HUES6 (cell line): ENCODE data around the gene TMPRSS6.

Experiments
- H3K27ac ChIP-seq: 2 replicates; pipeline ENCODE4 v1.7.0; 2013; ENCODE audit warnings: low read depth, mild to moderate bottlenecking, low read length, inconsistent platforms
- H3K27me3 ChIP-seq: 2 replicates; pipeline ENCODE4 v1.6.1; 2013; ENCODE audit warnings: low read length; ENCODE audit not compliant: control insufficient read depth, insufficient read depth
- H3K36me3 ChIP-seq: 2 replicates; pipeline ENCODE4 v1.6.1; 2013; ENCODE audit warnings: low read length; ENCODE audit not compliant: control insufficient read depth, insufficient read depth
- H3K4me1 ChIP-seq: 2 replicates; pipeline ENCODE4 v1.6.1; 2013; ENCODE audit warnings: low read length; ENCODE audit not compliant: control insufficient read depth, insufficient read depth
- H3K4me3 ChIP-seq: 2 replicates; pipeline ENCODE4 v1.5.1; 2013; ENCODE audit warnings: low read depth, low read length
- H3K9ac ChIP-seq: one replicate; pipeline ENCODE4 v1.6.1; 2013; ENCODE audit warnings: mild to moderate bottlenecking, low read length
- H3K9me3 ChIP-seq: 2 replicates; pipeline ENCODE4 v1.6.1; 2013; ENCODE audit warnings: low read depth, low read length; ENCODE audit not compliant: control insufficient read depth, insufficient read depth

Gene TMPRSS6

DNA sequence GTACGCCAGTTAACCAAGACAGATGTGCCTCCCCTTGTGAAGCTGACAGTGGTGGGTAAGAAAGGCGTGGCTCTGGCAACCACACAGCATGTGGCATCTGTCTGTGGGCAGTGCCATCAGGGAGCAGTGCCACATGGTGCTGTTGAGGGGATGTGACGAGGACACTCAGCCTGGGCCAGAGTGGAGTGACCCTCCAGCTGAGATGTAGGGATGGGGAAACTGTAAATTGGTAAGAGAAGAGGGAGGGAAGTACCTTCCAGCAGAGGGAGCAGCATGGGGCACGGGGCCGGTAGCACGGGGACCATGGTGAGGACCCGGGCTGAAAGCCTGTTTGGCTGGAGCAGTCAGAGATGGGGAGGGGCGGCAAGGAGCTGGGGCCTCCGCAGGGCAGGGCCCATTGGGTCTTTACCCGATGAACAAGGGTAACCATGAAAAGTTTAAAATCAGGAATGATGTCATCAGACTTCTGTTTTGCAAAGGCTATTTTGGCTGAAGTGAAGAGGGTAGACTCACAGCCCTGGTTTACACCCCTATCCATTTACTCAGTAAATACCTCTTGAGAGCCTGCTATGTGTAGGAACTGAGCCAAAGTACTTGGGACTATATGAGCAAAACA lies 10.4 kb downstream of the TMPRSS6 start:
- Histone ChIP-seq H3K27me3 (peaks cover 19% of the 10 kb centered on the region; the same call in 1 of the 2 replicates), H3K4me3 (no peak overlapping the region), H3K9me3 (no peaks in the 10 kb centered on the region), H3K4me1 (no peaks in the 10 kb centered on the region), H3K27ac (no peak overlapping the region), H3K36me3 (no peaks in the 10 kb centered on the region), H3K9ac (no peak overlapping the region)

DNA sequence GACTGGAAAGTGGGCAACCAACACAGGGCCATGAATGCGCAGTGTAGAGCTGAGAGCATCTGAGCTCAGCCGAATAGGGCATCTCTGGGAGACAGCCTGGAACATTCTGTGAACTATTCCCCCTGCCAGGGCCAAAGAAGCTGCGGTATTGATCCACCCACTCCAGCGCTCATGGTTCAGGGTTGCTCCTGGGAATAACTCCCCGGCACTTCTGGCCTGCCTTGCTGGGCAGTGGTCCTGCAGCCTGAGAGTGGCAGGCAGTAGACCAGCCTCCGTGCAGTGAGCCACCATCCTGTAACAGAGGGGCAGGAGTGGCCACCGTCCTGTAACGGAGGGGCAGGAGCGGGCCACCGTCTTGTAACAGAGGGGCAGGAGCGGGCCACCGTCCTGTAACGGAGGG lies 12.2 kb downstream of the TMPRSS6 start:
- Histone ChIP-seq H3K36me3 (no peaks in the 10 kb centered on the region), H3K9ac (no peak overlapping the region), H3K27me3 (peaks cover 19% of the 10 kb centered on the region; the same call in 1 of the 2 replicates), H3K9me3 (no peaks in the 10 kb centered on the region), H3K4me3 (peak overlapping the region; percentile 33; the same call in 1 of the 2 replicates), H3K27ac (no peak overlapping the region), H3K4me1 (no peaks in the 10 kb centered on the region)

DNA sequence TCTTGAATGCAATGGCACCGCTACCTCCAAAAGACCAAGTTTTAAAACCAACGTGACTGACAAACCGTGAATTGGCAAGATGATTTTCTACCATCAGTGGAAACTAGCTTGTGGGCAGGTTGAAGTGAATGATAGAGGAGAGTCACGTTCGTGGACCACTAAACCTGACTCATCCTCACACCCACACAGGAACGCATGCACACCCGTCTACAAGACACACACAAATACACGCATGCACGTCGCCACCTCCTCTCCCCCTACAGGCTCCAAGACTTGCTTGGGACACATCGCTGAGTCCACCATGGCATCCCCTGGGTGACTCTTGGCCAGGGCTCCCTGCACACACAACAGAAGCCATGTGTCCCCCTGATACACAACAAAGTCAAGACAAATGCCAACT lies 14.4 kb downstream of the TMPRSS6 start:
- Histone ChIP-seq H3K9me3 (no peaks in the 10 kb centered on the region), H3K4me1 (peaks cover 7% of the 10 kb centered on the region; the same call in 1 of the 2 replicates), H3K27ac (no peak overlapping the region), H3K36me3 (no peaks in the 10 kb centered on the region), H3K27me3 (peaks cover 19% of the 10 kb centered on the region; the same call in 1 of the 2 replicates), H3K4me3 (no peak overlapping the region), H3K9ac (no peak overlapping the region)

DNA sequence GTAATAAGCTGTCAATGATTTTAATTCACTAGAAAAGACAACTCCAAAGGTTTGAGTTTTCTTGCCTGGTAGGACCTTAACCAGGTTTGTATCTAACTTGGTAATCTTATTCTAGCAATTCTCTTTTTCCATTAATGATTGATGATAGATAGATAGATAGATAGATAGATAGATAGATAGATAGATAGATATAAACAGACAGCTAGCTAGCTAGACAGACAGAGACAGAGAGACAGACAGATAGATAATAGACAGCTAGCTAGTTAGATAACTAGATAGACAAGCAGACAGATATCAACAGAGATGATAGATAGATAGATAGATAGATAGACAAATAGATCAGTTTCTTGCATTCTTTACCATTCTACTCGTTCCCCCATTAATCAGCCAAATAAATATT lies 15.3 kb downstream of the TMPRSS6 start:
- Histone ChIP-seq H3K9ac (no peak overlapping the region), H3K36me3 (no peaks in the 10 kb centered on the region), H3K27ac (no peak overlapping the region), H3K9me3 (no peaks in the 10 kb centered on the region), H3K27me3 (peaks cover 19% of the 10 kb centered on the region; the same call in 1 of the 2 replicates), H3K4me3 (no peak overlapping the region), H3K4me1 (peaks cover 7% of the 10 kb centered on the region; the same call in 1 of the 2 replicates)

DNA sequence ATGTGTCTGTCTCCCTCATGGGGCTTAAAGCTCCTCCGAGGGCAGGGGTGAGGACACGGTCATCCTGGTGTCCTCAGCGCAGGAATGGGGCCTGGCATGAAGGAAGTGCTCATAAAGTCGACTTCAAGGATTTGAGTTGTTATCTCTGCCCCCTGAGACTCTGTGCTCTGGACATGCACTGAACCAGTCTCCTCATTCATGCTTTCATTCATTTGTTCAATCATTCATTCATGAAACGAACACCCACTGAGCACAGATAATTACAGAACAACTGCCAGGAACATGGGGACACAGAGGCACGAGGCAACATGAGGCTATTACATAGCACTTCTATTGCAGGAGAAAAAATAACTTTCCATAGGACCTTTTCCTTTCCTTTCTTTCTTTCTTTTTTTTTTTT lies 16.5 kb downstream of the TMPRSS6 start:
- no peaks in the 10 kb centered on the region for H3K36me3 ChIP-seq
- H3K4me1 ChIP-seq: peaks cover 7% of the 10 kb centered on the region; the same call in 1 of the 2 replicates
- no peaks in the 10 kb centered on the region for H3K9me3 ChIP-seq
- no peak overlapping the region for H3K27ac ChIP-seq
- peaks cover 13% of the 10 kb centered on the region; the same call in 1 of the 2 replicates for H3K27me3 ChIP-seq
- H3K9ac ChIP-seq: no peak overlapping the region
- H3K4me3 ChIP-seq: no peak overlapping the region

DNA sequence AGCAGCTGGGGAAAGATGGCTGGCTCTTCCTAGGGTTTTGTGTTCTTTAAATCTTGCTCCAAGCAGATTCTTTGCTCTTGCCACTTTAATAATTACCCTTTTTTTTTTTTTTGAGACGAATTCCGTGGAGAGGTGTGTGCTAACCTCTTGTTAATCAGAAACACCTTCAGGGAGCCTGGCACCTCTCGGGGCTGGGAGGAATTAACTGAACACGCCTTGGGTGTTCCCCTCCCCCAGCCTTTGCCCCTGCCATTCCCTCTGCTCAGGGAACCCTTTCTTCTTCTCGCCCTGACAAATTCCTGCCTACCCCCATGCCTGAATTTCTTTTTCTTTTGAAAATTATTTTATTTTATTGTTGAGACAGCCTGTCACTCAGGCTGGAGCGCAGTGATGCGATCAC lies 17.5 kb downstream of the TMPRSS6 start:
- Histone ChIP-seq H3K4me1 (peaks cover 7% of the 10 kb centered on the region; the same call in 1 of the 2 replicates), H3K9me3 (no peaks in the 10 kb centered on the region), H3K27me3 (peaks cover 10% of the 10 kb centered on the region; the same call in 1 of the 2 replicates), H3K4me3 (no peak overlapping the region), H3K9ac (no peak overlapping the region), H3K36me3 (no peaks in the 10 kb centered on the region), H3K27ac (no peak overlapping the region)

DNA sequence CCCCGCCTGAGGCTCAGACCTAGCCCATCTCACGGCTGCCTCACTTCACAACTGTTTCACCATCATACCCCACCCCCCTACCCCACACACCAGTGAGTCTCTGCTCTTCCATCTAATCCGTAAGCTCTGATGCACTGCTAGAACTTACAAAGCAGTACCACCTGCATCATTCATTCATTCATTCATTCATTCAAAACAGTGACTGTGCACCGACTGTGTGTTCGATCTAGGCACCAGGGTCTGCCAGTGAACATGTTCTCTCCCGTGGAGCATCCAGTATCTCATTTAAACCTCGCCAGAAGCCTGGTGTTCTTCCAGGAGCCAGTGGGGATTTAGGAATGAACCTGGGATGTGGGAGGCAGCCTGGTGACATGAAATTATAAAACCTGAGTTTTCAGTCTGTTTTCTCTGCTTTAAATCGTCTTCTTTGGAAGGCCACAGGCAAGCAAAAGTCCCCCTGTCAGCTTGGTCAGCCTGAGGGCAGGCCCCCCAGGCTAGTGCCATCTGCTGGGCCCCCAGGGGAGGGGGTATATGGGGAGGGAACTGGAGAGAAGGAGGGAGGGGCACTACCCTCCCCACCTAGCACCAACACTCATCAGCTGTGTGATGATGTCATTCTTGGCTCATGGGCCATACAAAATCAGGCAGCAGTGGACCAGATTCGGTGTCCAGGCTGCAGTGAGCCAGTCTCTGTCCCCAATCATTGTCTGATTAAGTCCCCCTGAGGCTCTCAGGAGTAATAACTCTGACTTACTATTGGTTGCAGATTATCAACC lies 18.4 kb downstream of the TMPRSS6 start:
- Histone ChIP-seq H3K27me3 (peaks cover under 1% of the 10 kb centered on the region; the same call in 1 of the 2 replicates), H3K9ac (no peak overlapping the region), H3K27ac (no peak overlapping the region), H3K4me3 (no peak overlapping the region), H3K36me3 (no peaks in the 10 kb centered on the region), H3K4me1 (peaks cover 7% of the 10 kb centered on the region; the same call in 1 of the 2 replicates), H3K9me3 (no peaks in the 10 kb centered on the region)

DNA sequence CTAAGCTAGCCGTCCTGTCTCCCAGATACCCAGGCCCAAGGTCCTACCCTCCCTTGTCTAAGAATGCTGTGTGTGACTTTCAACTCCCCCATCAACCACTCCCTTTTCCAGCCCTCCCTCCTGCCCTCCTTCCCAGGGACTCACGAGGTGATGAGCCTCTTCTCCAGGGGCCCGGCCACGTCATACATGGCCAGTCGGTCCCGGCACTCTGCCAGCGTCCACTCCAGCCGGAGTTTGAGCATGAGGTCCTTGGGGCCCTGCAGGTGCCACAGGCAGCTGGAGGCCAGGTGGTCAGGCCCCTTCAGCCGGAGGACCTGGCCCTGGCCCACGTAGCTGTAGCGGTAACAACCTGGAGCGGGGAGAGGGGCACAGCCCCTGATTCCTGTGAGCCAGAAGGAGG lies 20.1 kb downstream of the TMPRSS6 start:
- Histone ChIP-seq H3K4me3 (no peak overlapping the region), H3K27me3 (no peaks in the 10 kb centered on the region; the same call in 1 of the 2 replicates), H3K9me3 (no peaks in the 10 kb centered on the region), H3K4me1 (peaks cover 7% of the 10 kb centered on the region; the same call in 1 of the 2 replicates), H3K36me3 (no peaks in the 10 kb centered on the region), H3K27ac (no peak overlapping the region), H3K9ac (no peak overlapping the region)

DNA sequence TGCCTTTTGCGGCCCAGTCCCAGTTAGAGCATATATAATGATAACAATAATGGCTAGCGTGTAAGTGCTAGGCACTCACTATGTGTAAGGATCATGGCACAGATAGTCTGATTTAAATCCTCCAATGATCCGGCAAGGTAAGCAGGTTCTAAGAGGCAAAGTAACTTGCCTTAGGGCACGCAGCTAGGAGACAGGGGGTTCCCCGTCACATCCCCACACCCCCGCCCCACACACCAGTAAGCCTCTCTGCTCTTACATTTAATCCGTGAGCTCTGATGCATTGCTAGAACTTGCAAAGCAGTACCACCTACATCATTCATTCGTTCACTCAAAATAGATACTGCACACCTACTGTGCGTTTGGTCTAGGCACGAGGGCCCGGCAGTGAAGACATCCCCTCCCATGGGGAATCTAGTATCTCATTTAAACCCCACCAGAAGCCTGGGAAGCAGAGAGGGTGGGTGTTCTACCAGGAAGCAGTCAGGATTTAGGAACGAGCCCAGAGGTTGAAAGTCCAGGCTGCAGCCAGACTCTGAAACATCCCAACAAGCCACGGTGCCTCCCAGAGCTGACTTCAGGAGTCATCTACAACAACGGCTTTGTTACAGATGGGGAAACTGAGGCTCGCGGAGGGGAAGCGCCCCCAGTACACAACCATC lies 20.6 kb downstream of the TMPRSS6 start:
- Histone ChIP-seq H3K36me3 (no peaks in the 10 kb centered on the region), H3K9me3 (no peaks in the 10 kb centered on the region), H3K9ac (no peak overlapping the region), H3K4me1 (peaks cover 7% of the 10 kb centered on the region; the same call in 1 of the 2 replicates), H3K4me3 (no peak overlapping the region), H3K27me3 (no peaks in the 10 kb centered on the region; the same call in 1 of the 2 replicates), H3K27ac (no peak overlapping the region)

DNA sequence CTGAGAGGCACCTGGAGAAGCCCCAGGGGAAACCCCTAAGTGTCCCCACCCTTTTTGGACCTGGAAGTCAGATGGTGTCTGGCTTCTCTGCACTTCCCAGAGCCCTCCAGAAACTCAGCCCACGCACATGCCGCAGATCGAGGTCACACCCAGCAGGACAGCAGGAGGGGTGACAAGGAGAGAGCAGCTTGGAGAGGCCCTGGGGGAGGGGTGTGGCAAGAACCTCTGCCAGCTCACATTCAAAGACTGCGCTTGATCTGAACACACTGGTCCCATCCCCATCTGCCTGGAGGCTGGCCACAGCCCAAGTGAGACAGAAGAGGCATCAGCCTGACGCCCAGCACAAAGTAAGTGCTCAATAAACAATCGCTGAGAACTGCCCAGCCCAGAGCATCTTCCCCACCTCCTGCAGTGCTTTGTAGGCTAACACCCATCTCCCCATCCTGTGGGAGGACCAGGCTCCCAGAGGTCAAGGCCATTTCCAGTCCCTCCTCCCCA lies 21.4 kb downstream of the TMPRSS6 start:
- Histone ChIP-seq H3K4me3 (no peak overlapping the region), H3K9ac (no peak overlapping the region), H3K4me1 (peaks cover 7% of the 10 kb centered on the region; the same call in 1 of the 2 replicates), H3K27ac (no peak overlapping the region), H3K9me3 (no peaks in the 10 kb centered on the region), H3K36me3 (no peaks in the 10 kb centered on the region), H3K27me3 (no peaks in the 10 kb centered on the region; the same call in 1 of the 2 replicates)
